ENCODE data around the gene KDM6A. TPM values are rescaled to one million over a fixed set of nuclear protein-coding genes. Genes with fewer than 3 reads are reported as not detected.

Gene KDM6A
- total and polyA plus RNA-seq, 2 of the 13 experiments (the other 11 are each of a cell fraction or from before 2014, with no cell fraction given), result 16.7 to 18.2 TPM

DNA sequence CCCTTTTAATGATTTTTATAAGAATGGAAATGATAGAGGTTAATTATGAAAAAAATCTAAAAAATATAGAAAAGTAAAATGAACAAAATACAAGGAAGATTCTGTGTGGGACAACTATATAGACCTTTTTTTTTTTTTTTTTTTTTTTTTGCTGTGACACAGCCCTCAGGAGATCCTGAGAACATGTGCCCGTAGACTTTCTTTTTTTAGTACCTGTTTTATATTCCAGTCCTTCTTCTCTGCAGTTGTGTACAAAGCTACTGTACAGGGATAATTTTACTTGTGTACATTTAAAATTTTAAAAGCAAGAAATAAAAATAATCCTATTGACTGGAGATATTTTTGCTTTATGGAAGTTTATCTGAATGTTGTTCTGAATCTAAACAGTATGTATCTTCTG, 85.5 kb downstream of the KDM6A start:
- Histone ChIP-seq H2AFZ (ENCODE audit: low read length) (no peak overlapping the region), H3K4me1 (ENCODE audit: insufficient read depth, low read length) (peaks cover 9% of the 10 kb centered on the region; the same call in 1 of the 2 replicates), H4K20me1 (ENCODE audit: insufficient read depth, low read length) (peaks cover 12% of the 10 kb centered on the region; the same call in 1 of the 2 replicates), H3K9me3 (ENCODE audit: low read length) (no peaks in the 10 kb centered on the region), H3K4me3 (replicated peaks in 1 of 3; ENCODE audit: insufficient read depth in 1 of 3, low read depth in 2 of 3, low read length in 3 of 3) (no peak overlapping the region), H3K27ac (ENCODE audit: extremely low read length, insufficient read depth, low read length) (no peak overlapping the region), H3K4me2 (ENCODE audit: low read depth, low read length) (no peak overlapping the region), H3K79me2 (ENCODE audit: insufficient read depth, low read length) (peaks cover 70% of the 10 kb centered on the region), H3K27me3 (ENCODE audit: control insufficient read depth in 1 of 2, insufficient read depth in 2 of 2, low read length in 2 of 2) (no peaks in the 10 kb centered on the region), H3K9ac (ENCODE audit: insufficient read depth, low read depth, low read length) (no peak overlapping the region), H3K36me3 (replicated peaks in 1 of 2; ENCODE audit: control insufficient read depth in 1 of 2, insufficient read depth in 2 of 2, low read length in 2 of 2) (0 out of 5 replicates have a peak, but pooled peaks cover 0 to 1% of the 10 kb centered on the region in 2 experiments)
- FAIRE-seq (no peak), DNase-seq (ENCODE audit: low spot score) (no peak), ATAC-seq (no peak)
- intact Hi-C loops (cut with micrococcal nuclease; ENCODE audit: unreplicated experiment) (no loop called here), in situ Hi-C loops (cut with HindIII; ENCODE audit: extremely low pct_ligation_motif_present, low pct_unique_long_range_greater_than_20kb) (no loop called here)
- WGBS (ENCODE audit: low lambda C conversion rate), result 90% methylated on average over 1 of the region's 1 CpG
- BruUV-seq (replicated peaks), result no TSS peak
- TF ChIP-seq ZNF644 (CRISPR knock-in tag; IDR thresholded peaks at IDR 0.05; ENCODE audit: low read depth) (no peak), ZNF891 (CRISPR knock-in tag; IDR thresholded peaks at IDR 0.05) (no peak), ZNF768 (CRISPR knock-in tag; IDR thresholded peaks at IDR 0.05) (no peak), MATR3 (CRISPR knock-in tag; IDR thresholded peaks at IDR 0.05) (no peak), HNF4A (CRISPR knock-in tag; IDR thresholded peaks at IDR 0.05) (no peak), ISX (CRISPR knock-in tag; conservative IDR thresholded peaks at IDR 0.05) (no peak), MTA1 (CRISPR knock-in tag; IDR thresholded peaks at IDR 0.05; ENCODE audit: borderline replicate concordance) (no peak), ZNF557 (CRISPR knock-in tag; IDR thresholded peaks at IDR 0.05) (no peak), TCF7L2 (IDR thresholded peaks at IDR 0.05; ENCODE audit: low read depth, low read length) (no peak)
- TF ChIP-seq, protein P1, sequence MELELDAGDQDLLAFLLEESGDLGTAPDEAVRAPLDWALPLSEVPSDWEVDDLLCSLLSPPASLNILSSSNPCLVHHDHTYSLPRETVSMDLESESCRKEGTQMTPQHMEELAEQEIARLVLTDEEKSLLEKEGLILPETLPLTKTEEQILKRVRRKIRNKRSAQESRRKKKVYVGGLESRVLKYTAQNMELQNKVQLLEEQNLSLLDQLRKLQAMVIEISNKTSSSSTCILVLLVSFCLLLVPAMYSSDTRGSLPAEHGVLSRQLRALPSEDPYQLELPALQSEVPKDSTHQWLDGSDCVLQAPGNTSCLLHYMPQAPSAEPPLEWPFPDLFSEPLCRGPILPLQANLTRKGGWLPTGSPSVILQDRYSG (CRISPR knock-in tag; IDR thresholded peaks at IDR 0.05), result no peak
- ChIA-PET POLR2A (no interaction called here), CTCF (ENCODE audit: low intra/inter-chr PET ratio, low total read pairs) (no interaction called here)
